GM21390 (cell line): ENCODE measurements around the gene APBB1IP.
A peak's percentile ranks its signal among the peaks of the same experiment; 100 is the strongest.
"Not testable (repeated sequence)": the region's sequence is repeated elsewhere in the genome, so short reads cannot be mapped to it uniquely, and the experiment has no call there.

Experiments
- ATAC-seq: cut with Tn5 transposase; IDR thresholded peaks from one replicate; pipeline ENCODE4 v1.9.1; 2021; ENCODE audit not compliant: unreplicated experiment

APBB1IP gene

DNA sequence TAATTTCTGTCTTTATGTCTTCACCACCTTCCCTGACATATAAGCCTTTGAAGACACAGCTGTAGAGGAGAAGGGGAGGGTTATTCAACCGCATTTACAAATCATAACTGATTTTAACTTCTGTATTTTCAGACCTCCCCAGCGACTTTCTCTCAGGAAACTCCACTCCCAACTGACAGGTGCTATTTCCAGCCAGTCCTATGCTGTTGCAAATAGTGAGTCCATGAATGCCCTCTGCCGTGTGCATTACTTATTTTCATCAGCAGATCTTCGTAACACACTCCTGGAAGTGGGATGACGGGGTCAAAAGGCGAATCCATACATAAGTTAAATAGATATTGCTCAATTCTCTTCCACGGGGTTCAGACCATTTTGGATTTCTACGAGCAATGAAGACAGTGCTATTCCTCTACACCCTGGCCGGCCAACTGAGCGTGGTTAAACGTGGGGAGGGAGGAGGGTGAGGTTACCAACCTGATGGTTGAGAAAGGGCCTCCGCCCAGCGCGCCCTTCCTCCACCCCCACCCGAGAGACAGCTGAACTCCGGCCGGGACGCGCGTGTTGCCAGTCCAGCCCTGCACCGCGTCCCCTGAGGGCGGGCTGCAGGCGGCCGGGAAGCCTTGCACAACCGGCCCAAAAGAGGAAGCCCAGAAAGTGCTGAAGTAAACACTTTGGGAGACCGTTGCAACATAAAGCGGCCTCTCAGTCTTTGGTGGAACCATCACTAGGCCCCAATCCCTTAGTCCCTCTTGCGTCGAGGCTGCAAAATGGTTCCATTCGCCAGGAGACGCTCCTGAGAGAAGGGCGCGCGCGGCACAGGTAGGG, at the start of gene APBB1IP:
TSS of gene APBB1IP (plus strand) at position 705 of the 825 bp plus-strand sequence. CDS start 53,986 bp downstream, outside the sequence.
- peak; percentile 60 for ATAC-seq

DNA sequence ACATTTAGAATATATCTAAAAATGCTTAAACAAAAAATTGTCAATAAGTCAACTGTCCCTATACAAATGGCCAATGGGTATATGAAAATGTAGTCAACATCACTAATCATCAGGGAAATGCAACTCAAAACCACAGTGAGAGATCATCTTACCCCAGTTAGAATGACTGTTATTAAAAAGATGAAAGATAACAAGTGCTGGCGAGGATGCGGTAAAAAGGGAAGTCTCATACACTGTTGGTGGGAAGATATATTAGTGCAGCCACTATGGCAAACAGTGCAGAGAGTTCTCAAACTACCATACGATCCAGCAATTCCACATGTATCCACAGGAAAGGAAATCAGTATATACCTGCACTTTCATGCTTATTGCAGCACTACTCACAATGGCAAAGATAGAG, 48.6 kb upstream of the APBB1IP start:
- no peak for ATAC-seq

- ATAC-seq, result peak; percentile 62
Measured at GRCh38 chr10:26391701-26392695, 46.1 kb upstream of the APBB1IP start.

GRCh38 chr10:26398353-26398752, 39.8 kb upstream of the APBB1IP start:
- not testable (repeated sequence) for ATAC-seq

GRCh38 chr10:26407406-26407969, 30.7 kb upstream of the APBB1IP start:
- no peak for ATAC-seq

DNA sequence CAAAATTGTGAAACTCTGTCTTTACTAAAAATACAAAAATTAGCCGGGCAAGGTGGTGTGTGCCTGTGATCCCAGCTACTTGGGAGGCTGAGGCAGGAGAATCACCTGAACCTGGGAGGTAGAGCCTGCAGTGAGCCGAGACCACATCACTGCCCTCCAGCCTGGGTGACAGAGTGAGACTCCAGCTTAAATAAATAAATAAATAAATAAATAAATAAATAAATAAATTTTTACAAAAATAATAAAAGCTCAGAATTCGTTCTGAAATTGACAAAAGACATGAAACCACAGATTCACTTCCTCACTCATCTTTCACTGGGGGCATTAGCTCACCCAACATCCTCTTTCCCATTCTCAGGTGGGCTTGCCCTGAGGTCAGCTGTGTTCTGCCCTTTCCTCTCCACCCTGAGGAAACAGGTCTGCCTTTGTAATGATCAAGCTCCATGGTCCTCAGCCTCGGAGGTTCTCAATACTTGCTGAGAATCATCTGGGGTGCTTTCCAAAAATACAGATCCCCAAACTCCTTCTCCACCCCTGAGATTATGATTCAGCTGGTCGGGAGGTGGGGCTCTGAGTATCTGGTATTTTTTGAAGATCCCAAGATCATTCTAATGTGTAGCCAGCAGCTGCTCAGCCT, 29.2 kb upstream of the APBB1IP start:
- ATAC-seq, result no peak

DNA sequence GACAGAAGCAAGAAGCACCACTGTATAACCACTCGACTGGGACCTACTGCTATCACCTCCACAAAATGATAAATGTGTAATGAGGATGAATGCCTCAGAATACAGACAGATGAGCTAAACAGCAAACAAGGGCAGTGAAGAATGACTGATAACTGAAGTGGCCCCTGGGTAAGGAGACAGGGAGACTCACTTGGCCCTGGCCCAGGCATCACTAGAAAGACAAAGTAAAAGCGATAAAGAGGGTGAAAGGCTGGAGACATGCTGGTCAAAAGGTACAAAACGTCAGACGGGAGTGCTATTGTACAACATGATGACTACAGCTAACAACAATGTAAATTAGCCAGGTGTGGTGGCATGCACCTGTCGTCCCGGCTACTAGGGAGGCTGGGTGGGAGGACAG, 27.8 kb upstream of the APBB1IP start:
- no peak for ATAC-seq

- no peak for ATAC-seq
Measured at GRCh38 chr10:26412932-26413331, 25.2 kb upstream of the APBB1IP start.

GRCh38 chr10:26413375-26413774, 24.8 kb upstream of the APBB1IP start:
- ATAC-seq, result no peak

DNA sequence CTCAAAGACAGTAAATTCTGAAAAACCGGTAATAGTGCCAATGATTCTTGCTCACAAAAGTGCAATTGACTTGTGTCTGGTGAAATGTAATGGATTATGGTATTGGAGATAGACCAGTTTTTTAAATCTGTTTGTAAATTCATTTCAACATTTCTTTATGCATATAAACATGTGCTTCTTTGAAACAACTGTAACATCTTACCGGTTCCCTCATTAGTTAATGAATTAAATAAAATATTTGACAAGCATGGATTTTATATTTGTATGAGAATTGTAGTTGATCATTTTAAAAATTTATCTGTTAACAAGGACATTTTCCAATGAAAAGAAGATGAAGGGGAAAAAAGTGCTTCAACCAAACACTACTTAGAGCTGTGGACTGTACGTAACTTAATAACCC, 21.0 kb upstream of the APBB1IP start:
- ATAC-seq, result no peak

DNA sequence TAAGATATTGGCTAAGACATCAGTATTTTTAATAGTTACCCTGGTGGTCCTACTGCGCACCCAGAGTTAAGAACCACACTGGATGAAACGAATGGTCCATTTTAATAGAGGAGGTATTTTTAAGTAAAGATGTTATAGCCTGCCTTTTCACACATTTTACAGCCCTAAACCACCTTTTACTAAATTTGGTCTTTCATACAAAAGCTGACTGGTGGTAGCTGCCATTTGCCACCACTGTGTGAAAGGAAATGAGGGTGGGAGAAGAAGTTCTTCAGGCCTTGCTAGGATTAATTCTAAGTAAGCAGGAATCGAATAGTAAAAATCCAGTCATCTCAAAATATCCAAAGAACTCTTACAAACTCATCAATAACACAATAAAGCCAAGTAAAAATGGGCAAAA, 15.2 kb upstream of the APBB1IP start:
- ATAC-seq, result no peak

DNA sequence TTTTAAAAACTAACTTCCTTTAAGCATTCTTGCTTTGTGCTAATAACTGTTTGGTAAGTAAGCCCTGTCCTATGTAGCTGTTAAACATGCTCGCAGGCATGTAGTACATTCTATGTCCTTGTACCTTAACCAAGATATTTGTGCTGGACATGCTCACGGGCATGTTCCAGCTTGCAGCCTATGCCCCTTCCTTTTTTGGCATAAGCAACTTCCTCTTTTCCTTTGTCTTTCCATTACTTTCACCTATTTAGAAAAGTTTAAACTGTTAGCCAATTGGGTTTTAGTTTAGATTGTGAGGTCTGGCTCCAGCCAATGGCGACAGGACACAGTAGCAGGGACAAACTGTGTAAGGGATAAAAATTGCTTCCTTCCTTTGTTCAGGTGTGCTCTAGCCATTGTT, 14.4 kb upstream of the APBB1IP start:
- ATAC-seq, result no peak

GRCh38 chr10:26430641-26431163, 7.4 kb upstream of the APBB1IP start:
- ATAC-seq, result peak; percentile 95

- ATAC-seq, result no peak
Measured at GRCh38 chr10:26432938-26433337, 5.2 kb upstream of the APBB1IP start.

- no peak for ATAC-seq
Measured at GRCh38 chr10:26435852-26436251, 2.3 kb upstream of the APBB1IP start.

GRCh38 chr10:26436848-26437247, 1.3 kb upstream of the APBB1IP start:
- no peak for ATAC-seq

- ATAC-seq, result peak; percentile 46
Measured at GRCh38 chr10:26438534-26439341, 597 bp downstream of the APBB1IP start.

GRCh38 chr10:26439406-26440087, 1.4 kb downstream of the APBB1IP start:
- ATAC-seq, result no peak

DNA sequence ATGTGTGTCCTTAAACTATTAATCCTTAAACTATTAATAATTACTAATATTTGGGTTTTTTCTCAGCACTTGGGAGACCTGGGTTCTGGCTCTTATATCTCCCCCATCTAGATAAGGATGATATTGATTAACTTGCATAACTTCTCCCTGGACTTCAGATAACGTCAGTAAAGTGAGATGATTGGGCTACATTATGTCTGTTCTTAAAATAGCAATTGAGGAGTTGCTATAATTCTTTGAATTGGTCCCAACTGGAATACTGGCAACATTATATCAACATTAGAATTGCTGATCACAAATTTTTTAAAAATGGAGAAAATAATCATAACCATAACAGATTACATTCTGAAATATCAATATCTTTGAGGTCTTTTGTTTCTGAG, 1.9 kb downstream of the APBB1IP start:
- ATAC-seq, result no peak
